Measurements from ENCODE around the gene PLEK.

GRCh38 chr2:68333009-68333408 is 32.1 kb upstream of the PLEK start:
- TF ChIP-seq TAF1 (IDR thresholded peaks at IDR 0.05; ENCODE audit: borderline replicate concordance, low read depth, low read length) (no peak), POLR2AphosphoS5 (IDR thresholded peaks at IDR 0.05; ENCODE audit: low read depth, low read length) (no peak)

Data from GM12892 (cell line).